IMR-90 (cell line): ENCODE measurements around the gene ZNF548. TPM values are rescaled to one million over a fixed set of nuclear protein-coding genes. Genes with fewer than 3 reads are reported as not detected.

Source experiments
- ATAC-seq: fragments of 200-7000 bp; cut with Tn5 transposase; 2 replicates; pipeline ENCODE4 v1.9.1; 2020; ENCODE audit warnings: low read depth, mild to moderate bottlenecking, moderate library complexity
- Bru-seq: library from RNA; stranded (reverse); fragments of 400-500 nt; gene quantifications from one replicate; lab custom pipeline; 2021; lab: Mats Ljungman, UMichigan
- BruChase-seq, 2 experiments: library from RNA; stranded (reverse); fragments of 400-500 nt; gene quantifications; one replicate each; lab custom pipeline; 2021; lab: Mats Ljungman, UMichigan
- BruUV-seq: library from RNA; stranded (reverse); fragments of 400-500 nt; replicated peaks from 2 replicates; lab custom pipeline; 2021; lab: Mats Ljungman, UMichigan
- CTCF ChIA-PET: fragments of 300-600 bp; formaldehyde crosslinking; extraction: SDS; loops from one replicate; lab custom pipeline; 2021; ENCODE audit warnings: antibody characterized with exemption; lab: Yijun Ruan, JAX
- POLR2A ChIA-PET: fragments of 300-600 bp; sonication (Branson Sonifier 250); formaldehyde crosslinking; loops from one replicate; lab custom pipeline; 2022; ENCODE audit warnings: antibody characterized with exemption; ENCODE audit not compliant: unreplicated experiment; lab: Charles Lee
- DNase-seq: peaks from one replicate; pipeline ENCODE4 v3.0.0; 2013
- H2AFZ ChIP-seq: replicated peaks from 2 replicates; pipeline ENCODE3; 2013; ENCODE audit warnings: low read length, mild to moderate bottlenecking; ENCODE audit not compliant: poor library complexity
- H2AK5ac ChIP-seq: 2 replicates; pipeline ENCODE4 v1.6.1; 2013; ENCODE audit warnings: low read depth, low read length, inconsistent platforms
- H2AK9ac ChIP-seq: replicated peaks from 2 replicates; pipeline ENCODE3; 2013; ENCODE audit warnings: mild to moderate bottlenecking, low read depth, low read length, moderate library complexity; ENCODE audit not compliant: poor library complexity
- H2BK120ac ChIP-seq: 2 replicates; pipeline ENCODE4 v1.6.1; 2013; ENCODE audit warnings: low read depth, low read length, inconsistent platforms
- H2BK15ac ChIP-seq: 3 replicates; pipeline ENCODE4 v1.6.1; 2013; ENCODE audit warnings: low read depth, low read length, inconsistent platforms
- H2BK20ac ChIP-seq: 2 replicates; pipeline ENCODE4 v1.6.1; 2013; ENCODE audit warnings: low read depth, mild to moderate bottlenecking, inconsistent platforms, low read length, moderate library complexity
- H2BK5ac ChIP-seq: 2 replicates; pipeline ENCODE4 v1.6.1; 2013; ENCODE audit warnings: mild to moderate bottlenecking, low read depth, low read length, inconsistent platforms; ENCODE audit not compliant: poor library complexity, severe bottlenecking
- H3K14ac ChIP-seq: replicated peaks from 2 replicates; pipeline ENCODE4 v1.6.1; 2013; ENCODE audit warnings: low read depth, low read length, inconsistent platforms
- H3K18ac ChIP-seq: 2 replicates; pipeline ENCODE4 v1.6.1; 2013; ENCODE audit warnings: low read depth, low read length, control low read depth
- H3K23ac ChIP-seq: 2 replicates; pipeline ENCODE4 v1.6.1; 2013; ENCODE audit warnings: low read depth, low read length, inconsistent platforms
- H3K27ac ChIP-seq: 2 replicates; pipeline ENCODE4 v1.5.1; 2013; ENCODE audit warnings: mild to moderate bottlenecking, control low read depth, low read length; ENCODE audit not compliant: insufficient read depth
- H3K27me3 ChIP-seq: 2 replicates; pipeline ENCODE4 v1.6.1; 2013; ENCODE audit warnings: low read length; ENCODE audit not compliant: control insufficient read depth, insufficient read depth
- H3K36me3 ChIP-seq: 2 replicates; pipeline ENCODE4 v1.6.1; 2013; ENCODE audit warnings: low read length, mixed read lengths; ENCODE audit not compliant: control insufficient read depth, insufficient read depth
- H3K4ac ChIP-seq: 2 replicates; pipeline ENCODE4 v1.6.1; 2013; ENCODE audit warnings: low read depth, low read length, inconsistent platforms
- H3K4me1 ChIP-seq: 2 replicates; pipeline ENCODE4 v1.6.1; 2013; ENCODE audit warnings: low read length, mixed read lengths; ENCODE audit not compliant: control insufficient read depth, insufficient read depth
- H3K4me2 ChIP-seq: 2 replicates; pipeline ENCODE4 v1.6.1; 2013; ENCODE audit warnings: low read depth, mild to moderate bottlenecking, control low read depth, low read length, moderate library complexity
- H3K4me3 ChIP-seq: 2 replicates; pipeline ENCODE4 v1.5.1; 2013; ENCODE audit warnings: low read depth, mild to moderate bottlenecking, control low read depth, low read length, moderate library complexity; ENCODE audit not compliant: insufficient read depth
- H3K56ac ChIP-seq: 2 replicates; pipeline ENCODE4 v1.6.1; 2013; ENCODE audit warnings: low read length, inconsistent platforms; ENCODE audit not compliant: insufficient read depth; ENCODE audit errors: extremely low read depth
- H3K79me1 ChIP-seq, 2 experiments: 2 replicates each; pipeline ENCODE4 v1.6.1; 2013; ENCODE audit warnings: low read length in 2 of 2, inconsistent platforms in 1 of 2, low read depth in 1 of 2
- H3K9ac ChIP-seq: 2 replicates; pipeline ENCODE4 v1.6.1; 2013; ENCODE audit warnings: low read depth, low read length, control low read depth
- H3K9me1 ChIP-seq: 2 replicates; pipeline ENCODE4 v1.6.1; 2013; ENCODE audit warnings: low read length, inconsistent platforms; ENCODE audit not compliant: insufficient read depth
- H3K9me3 ChIP-seq: 2 replicates; pipeline ENCODE4 v1.6.1; 2013; ENCODE audit warnings: low read length; ENCODE audit not compliant: control insufficient read depth, insufficient read depth
- H4K20me1 ChIP-seq: 2 replicates; pipeline ENCODE4 v1.6.1; 2013; ENCODE audit warnings: low read length, inconsistent platforms; ENCODE audit not compliant: insufficient read depth
- H4K5ac ChIP-seq: 2 replicates; pipeline ENCODE4 v1.6.1; 2013; ENCODE audit warnings: mild to moderate bottlenecking, low read depth, low read length, control low read depth
- H4K8ac ChIP-seq, 2 experiments: 2 replicates each; pipeline ENCODE4 v1.6.1; 2013; ENCODE audit warnings: low read depth in 2 of 2, low read length in 2 of 2, control low read depth in 1 of 2, inconsistent platforms in 1 of 2
- H4K91ac ChIP-seq: 2 replicates; pipeline ENCODE4 v1.6.1; 2013; ENCODE audit warnings: low read depth, low read length, inconsistent platforms; ENCODE audit not compliant: insufficient read depth
- CEBPB ChIP-seq: IDR thresholded peaks from 2 replicates; pipeline ENCODE4 v1.6.1; 2012; ENCODE audit warnings: low read depth, low read length, improper control_type of control experiment
- CHD1 ChIP-seq: IDR thresholded peaks from 2 replicates; pipeline ENCODE4 v1.6.1; 2012; ENCODE audit warnings: low read depth, low read length, improper control_type of control experiment
- MAFK ChIP-seq: IDR thresholded peaks from 2 replicates; pipeline ENCODE4 v1.6.1; 2012; ENCODE audit warnings: low read depth, low read length, improper control_type of control experiment
- MAZ ChIP-seq: IDR thresholded peaks from 2 replicates; pipeline ENCODE4 v1.6.1; 2012; ENCODE audit warnings: low read depth, mild to moderate bottlenecking, low read length, improper control_type of control experiment, moderate library complexity, borderline replicate concordance
- MXI1 ChIP-seq: IDR thresholded peaks from 2 replicates; pipeline ENCODE4 v1.6.1; 2012; ENCODE audit warnings: low read depth, mild to moderate bottlenecking, low read length, moderate library complexity, borderline replicate concordance
- NFE2L2 ChIP-seq: fragments of 150-350 bp; IDR thresholded peaks from 2 replicates; pipeline ENCODE4 v1.6.1; 2016; ENCODE audit warnings: low read depth, mild to moderate bottlenecking, low read length
- POLR2A ChIP-seq: IDR thresholded peaks from 2 replicates; pipeline ENCODE4 v1.6.1; 2012; ENCODE audit warnings: mild to moderate bottlenecking, low read depth, low read length
- RAD21 ChIP-seq: IDR thresholded peaks from 2 replicates; pipeline ENCODE4 v1.6.1; 2012; ENCODE audit warnings: low read length, improper control_type of control experiment
- RCOR1 ChIP-seq: IDR thresholded peaks from 2 replicates; pipeline ENCODE4 v1.6.1; 2012; ENCODE audit warnings: mild to moderate bottlenecking, low read length, improper control_type of control experiment; ENCODE audit not compliant: insufficient replicate concordance
- RFX5 ChIP-seq: IDR thresholded peaks from 2 replicates; pipeline ENCODE4 v1.8.0; 2012; ENCODE audit warnings: low read depth, mild to moderate bottlenecking, low read length, moderate library complexity
- SMC3 ChIP-seq: fragments of 150-350 bp; IDR thresholded peaks from 2 replicates; pipeline ENCODE4 v1.6.1; 2016; ENCODE audit warnings: low read depth, mild to moderate bottlenecking, antibody characterized with exemption, low read length, moderate library complexity
- WGBS, 2 experiments: methylation state at CpG; one replicate each; pipeline versions ENCODE4 v1.1.5 to v1.1.7; 2013; ENCODE audit warnings: missing lambda C conversion rate in 2 of 2; ENCODE audit not compliant: insufficient read length in 1 of 2; ENCODE audit errors: extremely low coverage in 2 of 2; 5-methylcytosine and 5-hydroxymethylcytosine counted together
- dilution Hi-C: fragments of 300-500 bp; cut with HindIII; formaldehyde crosslinking; loops from one replicate; pipeline ENCODE4 v1.14.3; 2018; ENCODE audit warnings: low sequenced_read_pairs; ENCODE audit not compliant: unreplicated experiment
- in situ Hi-C: fragments of 300-500 bp; cut with MboI; formaldehyde crosslinking; loops from 3 replicates; pipeline ENCODE4 v1.14.3; 2019; ENCODE audit warnings: low sequenced_read_pairs, inconsistent platforms, mixed read lengths
- intact Hi-C: fragments of 100-400 bp; cut with micrococcal nuclease; formaldehyde crosslinking; loops from 2 replicates; pipeline ENCODE4 v1.10.0; 2022
- long read RNA-seq: library from polyadenylated mRNA; unstranded; transcript quantifications from one replicate; pipeline ENCODE4 v2.0.0, GENCODE V29; 2021; ENCODE audit not compliant: unreplicated experiment
- polyA plus RNA-seq, 3 experiments: library from polyadenylated mRNA; depleted of rRNA; stranded (reverse); fragments of >200 nt; gene quantifications; 2 replicates each; pipeline ENCODE4 v1.2.3, GENCODE V29; 2012; ENCODE audit warnings: low replicate concordance in 1 of 3
- total RNA-seq: library from RNA; depleted of rRNA; stranded (reverse); fragments of >200 nt; gene quantifications from 2 replicates; pipeline ENCODE4 v1.2.3, GENCODE V29; 2012; rRNA removed
- TF ChIP-seq, protein P1 (sequence below): fragments of 150-350 bp; IDR thresholded peaks from 2 replicates; pipeline ENCODE4 v1.6.1; 2016; ENCODE audit warnings: low read depth, mild to moderate bottlenecking, low read length, moderate library complexity, borderline replicate concordance

Gene ZNF548
- total RNA-seq (23.9 and 24.2 TPM in 2 replicates), polyA plus RNA-seq (2012; rRNA removed) (6.9 and 7.5 TPM in 2 replicates), Bru-seq, nascent RNA (percentile 87 among the genes with signal in this experiment), BruChase-seq, experiment 1, labeled RNA remaining after a 6-hour chase (percentile 89 among the genes with signal in this experiment), BruChase-seq, experiment 2, labeled RNA remaining after a 2-hour chase (percentile 92 among the genes with signal in this experiment)
- polyA plus RNA-seq (2012; cell fraction: cytosol; rRNA removed) = 6.4 and 11.3 TPM in 2 replicates
- 14.0 and 23.8 TPM in 2 replicates for polyA plus RNA-seq (2012; cell fraction: nucleus; rRNA removed; ENCODE audit: low replicate concordance)
- long read RNA-seq, transcript ZNF548-201 (4 exons, 2,115 nt) = major isoform, 9 of 9 reads
- long read RNA-seq, partial matches to known transcripts = 0 of 9 reads
- long read RNA-seq, other reads (novel, unspliced or antisense) = 0 of 9 reads

DNA sequence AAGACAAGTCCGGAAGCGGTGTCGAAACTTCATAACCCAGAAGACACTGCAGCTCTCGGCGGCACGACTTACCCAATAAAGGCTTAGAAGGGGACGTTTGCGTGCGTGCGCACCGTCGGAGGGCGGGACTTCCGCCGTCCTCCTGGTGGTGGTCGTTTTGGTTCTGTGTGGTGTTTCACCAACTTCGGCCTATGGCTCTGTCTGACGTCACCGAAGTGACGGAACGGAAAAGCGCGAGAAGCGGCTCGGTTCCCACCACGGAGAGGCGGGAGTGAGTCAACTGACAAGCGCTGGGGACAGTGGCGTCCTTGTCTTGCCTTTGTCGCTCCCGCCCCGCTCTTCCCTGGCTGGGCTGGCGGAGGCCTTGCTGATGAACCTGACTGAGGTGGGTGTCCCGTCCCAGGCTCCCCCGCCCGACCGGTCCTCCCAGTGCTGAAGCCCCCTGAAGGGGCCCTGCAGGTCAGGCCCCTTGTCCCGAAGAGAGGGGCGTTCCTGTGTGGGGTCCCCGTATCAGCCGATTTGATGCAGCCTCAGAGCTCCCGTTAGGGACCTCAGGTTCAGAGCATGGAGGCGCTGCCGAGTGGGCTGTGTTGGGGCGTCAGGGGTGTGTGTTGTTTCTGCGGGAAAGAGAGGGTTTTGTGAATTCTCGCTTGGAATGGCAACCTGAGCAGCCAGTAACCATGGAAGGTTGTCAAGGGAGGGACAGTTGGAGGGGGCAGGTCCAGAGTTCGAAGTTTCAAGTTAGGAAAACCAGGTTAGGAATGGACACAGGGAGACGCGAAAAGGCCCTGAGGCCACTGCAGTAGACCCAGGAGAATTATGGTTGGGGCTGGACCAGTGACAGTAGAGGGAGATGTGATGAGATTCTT lies at the start of gene ZNF548:
ZNF548 (plus strand) TSS at position 125 of the 869 bp plus-strand sequence; CDS start at position 371, 246 bp downstream.
- Histone ChIP-seq H3K9ac (peak within 1 kb of the TSS; percentile 49), H2BK5ac (peak within 1 kb of the TSS; percentile 67), H4K5ac (peak within 1 kb of the TSS; percentile 93), H3K9me3 (no peaks in the 10 kb centered on the region), H2AFZ (peak within 1 kb of the TSS; percentile 95), H4K20me1 (peaks cover 4% of the 10 kb centered on the region; the same call in 1 of the 2 replicates), H2AK9ac (peak within 1 kb of the TSS; percentile 93), H3K23ac (peak within 1 kb of the TSS; percentile 50; the same call in 1 of the 2 replicates), H3K36me3 (peaks cover 8% of the 10 kb centered on the region), H3K14ac (peak within 1 kb of the TSS; percentile 66), H3K27ac (peak within 1 kb of the TSS; percentile 31), H2AK5ac (peak within 1 kb of the TSS; percentile 50), H3K27me3 (no peaks in the 10 kb centered on the region), H4K8ac (peak within 1 kb of the TSS; percentile 98), H2BK15ac (peak within 1 kb of the TSS; percentile 96), H3K18ac (peak within 1 kb of the TSS; percentile 11; the same call in 1 of the 2 replicates), H3K9me1 (no peaks in the 10 kb centered on the region), H3K4me2 (peak within 1 kb of the TSS; percentile 84), H4K91ac (peak within 1 kb of the TSS; percentile 72), H3K79me1 (peaks cover 4 to 31% of the 10 kb centered on the region in 2 experiments; a peak in 3 of 4 replicates), H2BK20ac (peak within 1 kb of the TSS; percentile 16; the same call in 1 of the 2 replicates), H3K56ac (peak within 1 kb of the TSS; percentile 65), H3K4me3 (peak within 1 kb of the TSS; percentile 50), H3K4ac (peak within 1 kb of the TSS; percentile 51), H2BK120ac (peak within 1 kb of the TSS; percentile 27), H3K4me1 (peaks cover 2% of the 10 kb centered on the region; the same call in 1 of the 2 replicates)
- dilution Hi-C loops (no loop called here), in situ Hi-C loops (loop anchor here (25.0 kb wide), 1 partner anchor 978 kb away; the partner anchor contains the start of gene ZNF583), intact Hi-C loops (no loop called here)
- peak; percentile 96 for ATAC-seq
- CTCF ChIA-PET = interaction anchor here (0.7 to 1.0 kb wide), 2 partner anchors 16 to 23 kb away, joined by 3 to 4 read pairs; no protein-coding TSS in a partner anchor
- no TSS peak for BruUV-seq
- WGBS, 2 experiments = 0% methylated on average over 28 of the region's 50 CpGs; no CpG with 5 or more reads in 1 of the 2 experiments
- POLR2A ChIA-PET = interaction anchor here (0.5 to 1.0 kb wide), 2 partner anchors 27 to 285 kb away, joined by 3 read pairs; no protein-coding TSS in a partner anchor
- peak; percentile 100 for DNase-seq
- TF ChIP-seq POLR2A (peak; percentile 87), RFX5 (no peak), MAZ (0 out of 2 replicates have a peak, but pooled peaks have one; percentile 23), NFE2L2 (no peak; the same call in 1 of the 2 replicates), RCOR1 (no peak), CEBPB (peak; percentile 95), SMC3 (0 out of 2 replicates have a peak, but pooled peaks have one; percentile 8), MXI1 (no peak), CHD1 (no peak), MAFK (no peak), RAD21 (no peak)
- TF ChIP-seq, protein P1, sequence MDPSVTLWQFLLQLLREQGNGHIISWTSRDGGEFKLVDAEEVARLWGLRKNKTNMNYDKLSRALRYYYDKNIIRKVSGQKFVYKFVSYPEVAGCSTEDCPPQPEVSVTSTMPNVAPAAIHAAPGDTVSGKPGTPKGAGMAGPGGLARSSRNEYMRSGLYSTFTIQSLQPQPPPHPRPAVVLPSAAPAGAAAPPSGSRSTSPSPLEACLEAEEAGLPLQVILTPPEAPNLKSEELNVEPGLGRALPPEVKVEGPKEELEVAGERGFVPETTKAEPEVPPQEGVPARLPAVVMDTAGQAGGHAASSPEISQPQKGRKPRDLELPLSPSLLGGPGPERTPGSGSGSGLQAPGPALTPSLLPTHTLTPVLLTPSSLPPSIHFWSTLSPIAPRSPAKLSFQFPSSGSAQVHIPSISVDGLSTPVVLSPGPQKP = no peak; the same call in 1 of the 2 replicates
